GM21423 (cell line): ENCODE measurements around the gene KIAA0586.

Experiments used
- ATAC-seq: cut with Tn5 transposase; IDR thresholded peaks from one replicate; pipeline ENCODE4 v1.9.1; 2021; ENCODE audit warnings: mild to moderate bottlenecking, moderate library complexity; ENCODE audit not compliant: unreplicated experiment

Gene KIAA0586

GRCh38 chr14:58593977-58594376, 166.5 kb downstream of the KIAA0586 start:
- ATAC-seq, result no peak

- no peak for ATAC-seq
These were observed 169.5 kb downstream of the KIAA0586 start for GRCh38 chr14:58597041-58597440.

- ATAC-seq, result no peak
These were observed 170.7 kb downstream of the KIAA0586 start for GRCh38 chr14:58598028-58598803.

GRCh38 chr14:58598804-58599525, 171.4 kb downstream of the KIAA0586 start:
- no peak for ATAC-seq

GRCh38 chr14:58599707-58600106, 172.2 kb downstream of the KIAA0586 start:
- no peak for ATAC-seq
